Liver (tissue), 9 donors: ENCODE data around the gene ANKRD34B. TPM values are rescaled to one million over a fixed set of nuclear protein-coding genes. Genes with fewer than 3 reads are reported as not detected.

Source experiments
- DNase-seq: peaks from one replicate; pipeline ENCODE4 v3.0.0-alpha.2; 2017; ENCODE audit warnings: low spot score
- H3K27ac ChIP-seq, 2 donors: one replicate each; pipeline ENCODE4 v1.7.0; 2013; ENCODE audit warnings: inconsistent platforms in 2 of 2, low read length in 2 of 2, control low read depth in 1 of 2, low read depth in 1 of 2, mild to moderate bottlenecking in 1 of 2
- H3K27me3 ChIP-seq, 4 donors: one replicate each; pipeline versions ENCODE4 v1.6.1 to v1.7.0; 2013; ENCODE audit warnings: low read length in 3 of 4, inconsistent platforms in 1 of 4, mild to moderate bottlenecking in 1 of 4, moderate library complexity in 1 of 4; ENCODE audit not compliant: control insufficient read depth in 4 of 4, insufficient read depth in 4 of 4
- H3K36me3 ChIP-seq, 4 donors: one replicate each; pipeline versions ENCODE4 v1.6.1 to v1.7.0; 2013; ENCODE audit warnings: low read length in 3 of 4, mild to moderate bottlenecking in 3 of 4, low read depth in 1 of 4, moderate library complexity in 1 of 4; ENCODE audit not compliant: control insufficient read depth in 4 of 4, insufficient read depth in 3 of 4
- H3K4me1 ChIP-seq, 4 donors: one replicate each; pipeline versions ENCODE4 v1.6.1 to v1.7.0; 2013; ENCODE audit warnings: low read length in 3 of 4, mild to moderate bottlenecking in 3 of 4, moderate library complexity in 1 of 4; ENCODE audit not compliant: control insufficient read depth in 4 of 4, insufficient read depth in 4 of 4
- H3K4me3 ChIP-seq, 3 donors: one replicate each; pipeline versions ENCODE4 v1.6.1 to v1.7.0; 2013; ENCODE audit warnings: low read length in 3 of 3, control low read depth in 1 of 3, low read depth in 1 of 3, mild to moderate bottlenecking in 1 of 3
- H3K9ac ChIP-seq, 2 donors: one replicate each; pipeline ENCODE4 v1.7.0; 2013; ENCODE audit warnings: low read length in 2 of 2, mild to moderate bottlenecking in 2 of 2, moderate library complexity in 2 of 2, control low read depth in 1 of 2, low read depth in 1 of 2
- H3K9me3 ChIP-seq, 4 donors: one replicate each; pipeline versions ENCODE4 v1.6.1 to v1.7.0; 2013; ENCODE audit warnings: low read length in 3 of 4; ENCODE audit not compliant: control insufficient read depth in 4 of 4
- ATF3 ChIP-seq: IDR thresholded peaks from 2 replicates; pipeline ENCODE4 v1.6.1; 2016; ENCODE audit warnings: antibody characterized with exemption
- CTCF ChIP-seq: fragments of 150-350 bp; IDR thresholded peaks from 2 replicates; pipeline ENCODE4 v1.5.1; 2017; ENCODE audit warnings: improper control_type of control experiment, low read depth, low read length; ENCODE audit not compliant: missing input control
- EGR1 ChIP-seq, 2 donors: IDR thresholded peaks; 2 replicates each; pipeline ENCODE4 v1.6.1; 2016 to 2018; ENCODE audit warnings: antibody characterized with exemption in 2 of 2, low read depth in 2 of 2
- FOXA1 ChIP-seq: IDR thresholded peaks from 2 replicates; pipeline ENCODE4 v1.6.1; 2016; ENCODE audit warnings: antibody characterized with exemption
- GABPA ChIP-seq, 2 donors: IDR thresholded peaks in 1 of 2; conservative IDR thresholded peaks in 1 of 2; 2 replicates each; pipeline ENCODE4 v1.6.1; 2016; ENCODE audit warnings: antibody characterized with exemption in 2 of 2, mild to moderate bottlenecking in 1 of 2, moderate library complexity in 1 of 2
- HNF4A ChIP-seq, 2 donors: conservative IDR thresholded peaks; 2 replicates each; pipeline ENCODE4 v1.6.1; 2016; ENCODE audit warnings: antibody characterized with exemption in 2 of 2, mild to moderate bottlenecking in 2 of 2
- NR2F2 ChIP-seq: IDR thresholded peaks from 2 replicates; pipeline ENCODE4 v1.6.1; 2016; ENCODE audit warnings: antibody characterized with exemption
- RAD21 ChIP-seq, 2 donors: IDR thresholded peaks; 2 replicates each; pipeline ENCODE4 v1.6.1; 2016; ENCODE audit warnings: antibody characterized with exemption in 2 of 2, mild to moderate bottlenecking in 2 of 2
- REST ChIP-seq: IDR thresholded peaks from 2 replicates; pipeline ENCODE4 v1.6.1; 2016; ENCODE audit warnings: antibody characterized with exemption, mild to moderate bottlenecking
- RXRA ChIP-seq, 2 donors: IDR thresholded peaks; 2 replicates each; pipeline ENCODE4 v1.6.1; 2017 to 2018; ENCODE audit warnings: antibody characterized with exemption in 2 of 2, mild to moderate bottlenecking in 1 of 2
- SP1 ChIP-seq: IDR thresholded peaks from 2 replicates; pipeline ENCODE4 v1.6.1; 2018; ENCODE audit warnings: antibody characterized with exemption, mild to moderate bottlenecking
- TAF1 ChIP-seq: conservative IDR thresholded peaks from 2 replicates; pipeline ENCODE4 v1.6.1; 2016; ENCODE audit warnings: antibody characterized with exemption, mild to moderate bottlenecking
- YY1 ChIP-seq: IDR thresholded peaks from 2 replicates; pipeline ENCODE4 v1.6.1; 2016; ENCODE audit warnings: antibody characterized with exemption, mild to moderate bottlenecking
- WGBS: extraction: QIAGEN DNeasy Blood & Tissue Kit; methylation state at CpG from one replicate; pipeline ENCODE4 v1.1.7; 2013; 5-methylcytosine and 5-hydroxymethylcytosine counted together
- polyA plus RNA-seq, 2 donors: library from polyadenylated mRNA; stranded (reverse) in 1 of 2; unstranded in 1 of 2; fragments of 200-250 nt in 1 of 2; fragments of >200 nt in 1 of 2; fragmentation: Nextera tagmentation in 1 of 2; extraction: Ambion mirVana in 1 of 2; gene quantifications; one replicate each; pipeline versions ENCODE4 v1.2.1 to v1.2.3, GENCODE V29; 2013 to 2015
- total RNA-seq, 2 donors: library from RNA; depleted of rRNA; stranded (reverse); fragments of >200 nt; gene quantifications; one replicate each; pipeline ENCODE4 v1.2.3, GENCODE V29; 2014
- TF ChIP-seq, protein P1 (sequence below): IDR thresholded peaks from 2 replicates; pipeline ENCODE4 v1.6.1; 2016; ENCODE audit warnings: antibody characterized with exemption
- TF ChIP-seq, protein P2 (sequence below): IDR thresholded peaks from 2 replicates; pipeline ENCODE4 v1.6.1; 2016; ENCODE audit warnings: antibody characterized with exemption
- donor health status: healthy.
- donor health status: healthy.
- donor health status: healthy.
- donor health status: healthy.
- donor health status: healthy.

Gene ANKRD34B
- total and polyA plus RNA-seq, 4 donors: 0.04 to 0.05 TPM; not detected in 2

- WGBS: 75% methylated on average over 4 of the region's 4 CpGs
- Histone ChIP-seq H3K36me3 (no peaks in the 10 kb centered on the region), H3K4me3 (no peak overlapping the region), H3K9me3 (no peaks in the 10 kb centered on the region), H3K4me1 (peaks cover 0 to 6% (median 2%) of the 10 kb centered on the region in 4 donors), H3K27ac (no peak overlapping the region), H3K9ac (no peak overlapping the region), H3K27me3 (no peaks in the 10 kb centered on the region)
- no peak for DNase-seq
- no peak for TF ChIP-seq FOXA1
- no peak for TF ChIP-seq YY1
- TF ChIP-seq RAD21 (IDR thresholded peaks at IDR 0.05): no peak
- TF ChIP-seq SP1: no peak
- TF ChIP-seq ATF3: no peak
- TF ChIP-seq RXRA (IDR thresholded peaks at IDR 0.05): no peak
- no peak for TF ChIP-seq EGR1 (IDR thresholded peaks at IDR 0.05; ENCODE audit: low read depth in 2 of 2)
- no peak for TF ChIP-seq TAF1
- TF ChIP-seq HNF4A (conservative IDR thresholded peaks at IDR 0.05): no peak
Observed at GRCh38 chr5:80554646-80555045, 15.4 kb downstream of the ANKRD34B start.

DNA sequence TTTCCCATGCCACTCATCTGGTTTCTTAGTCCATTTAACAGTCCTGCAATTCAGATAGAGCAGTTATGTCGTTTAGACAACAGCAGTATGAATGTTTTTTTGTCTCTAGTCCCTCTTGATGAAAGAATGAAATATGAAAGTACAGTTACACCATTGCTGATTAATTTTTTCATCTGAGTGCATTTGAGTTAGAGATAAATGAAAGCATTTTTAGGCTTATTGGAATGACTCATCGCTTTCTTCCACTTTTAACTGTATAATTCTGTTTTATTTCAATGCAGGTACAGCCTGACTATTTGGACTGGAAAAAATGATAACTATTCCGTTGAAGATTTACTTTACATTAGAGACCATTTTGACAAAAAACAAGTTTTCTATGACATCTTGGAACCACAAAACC lies 28.7 kb downstream of the ANKRD34B start:
- no peak overlapping the region for H3K9ac ChIP-seq
- H3K27me3 ChIP-seq: no peaks in the 10 kb centered on the region
- H3K27ac ChIP-seq: no peak overlapping the region
- no peak overlapping the region for H3K4me3 ChIP-seq
- no peaks in the 10 kb centered on the region for H3K9me3 ChIP-seq
- 77% methylated on average over 3 of the region's 3 CpGs for WGBS
- no peaks in the 10 kb centered on the region for H3K4me1 ChIP-seq
- TF ChIP-seq FOXA1 (no peak), REST (no peak)
- TF ChIP-seq, protein P1, sequence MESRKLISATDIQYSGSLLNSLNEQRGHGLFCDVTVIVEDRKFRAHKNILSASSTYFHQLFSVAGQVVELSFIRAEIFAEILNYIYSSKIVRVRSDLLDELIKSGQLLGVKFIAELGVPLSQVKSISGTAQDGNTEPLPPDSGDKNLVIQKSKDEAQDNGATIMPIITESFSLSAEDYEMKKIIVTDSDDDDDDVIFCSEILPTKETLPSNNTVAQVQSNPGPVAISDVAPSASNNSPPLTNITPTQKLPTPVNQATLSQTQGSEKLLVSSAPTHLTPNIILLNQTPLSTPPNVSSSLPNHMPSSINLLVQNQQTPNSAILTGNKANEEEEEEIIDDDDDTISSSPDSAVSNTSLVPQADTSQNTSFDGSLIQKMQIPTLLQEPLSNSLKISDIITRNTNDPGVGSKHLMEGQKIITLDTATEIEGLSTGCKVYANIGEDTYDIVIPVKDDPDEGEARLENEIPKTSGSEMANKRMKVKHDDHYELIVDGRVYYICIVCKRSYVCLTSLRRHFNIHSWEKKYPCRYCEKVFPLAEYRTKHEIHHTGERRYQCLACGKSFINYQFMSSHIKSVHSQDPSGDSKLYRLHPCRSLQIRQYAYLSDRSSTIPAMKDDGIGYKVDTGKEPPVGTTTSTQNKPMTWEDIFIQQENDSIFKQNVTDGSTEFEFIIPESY: no peak
- H3K36me3 ChIP-seq: no peaks in the 10 kb centered on the region
- DNase-seq: no peak

DNA sequence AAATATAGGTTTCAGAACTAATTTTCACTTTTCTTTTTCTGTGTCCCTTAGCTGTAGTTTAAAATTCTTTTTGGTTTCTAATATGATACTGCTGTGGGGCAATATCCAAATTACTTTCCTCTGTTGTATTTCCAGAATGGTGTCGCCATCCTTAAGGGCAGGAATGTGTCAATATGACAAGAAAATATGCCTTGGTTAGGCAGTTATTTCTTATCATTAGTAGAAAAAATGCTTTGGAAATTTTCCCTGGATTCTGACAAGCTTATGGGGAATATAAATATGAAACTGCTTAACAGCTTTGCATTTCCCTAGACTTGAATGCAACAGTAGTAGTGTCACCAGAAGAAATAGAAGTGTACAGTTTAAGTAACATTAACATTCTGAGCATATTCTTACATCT lies 29.4 kb downstream of the ANKRD34B start:
- no peaks in the 10 kb centered on the region for H3K36me3 ChIP-seq
- no peak for DNase-seq
- H3K27ac ChIP-seq: no peak overlapping the region
- no peaks in the 10 kb centered on the region for H3K27me3 ChIP-seq
- 93% methylated on average over 1 of the region's 1 CpG for WGBS
- H3K4me3 ChIP-seq: no peak overlapping the region
- no peak overlapping the region for H3K9ac ChIP-seq
- H3K4me1 ChIP-seq: no peaks in the 10 kb centered on the region
- H3K9me3 ChIP-seq: no peaks in the 10 kb centered on the region
- TF ChIP-seq CTCF: no peak
- TF ChIP-seq, protein P1: no peak
- no peak for TF ChIP-seq NR2F2
- no peak for TF ChIP-seq FOXA1
- TF ChIP-seq GABPA (IDR thresholded peaks at IDR 0.05 in 1 of 2, conservative IDR thresholded peaks at IDR 0.05 in 1 of 2): no peak
- no peak for TF ChIP-seq HNF4A (conservative IDR thresholded peaks at IDR 0.05)
- TF ChIP-seq, protein P2, sequence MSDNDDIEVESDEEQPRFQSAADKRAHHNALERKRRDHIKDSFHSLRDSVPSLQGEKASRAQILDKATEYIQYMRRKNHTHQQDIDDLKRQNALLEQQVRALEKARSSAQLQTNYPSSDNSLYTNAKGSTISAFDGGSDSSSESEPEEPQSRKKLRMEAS: no peak
